Measurements from ENCODE around the gene C1S.

The C1S gene

GRCh38 chr12:7117670-7118069 lies 57.2 kb downstream of the C1S start:
- Histone ChIP-seq H3K4me1 (ENCODE audit: insufficient read depth, low read length) (no peaks in the 10 kb centered on the region), H3K9me3 (ENCODE audit: insufficient read depth, low read depth, low read length) (no peaks in the 10 kb centered on the region), H3K36me3 (ENCODE audit: insufficient read depth, low read depth, low read length) (no peaks in the 10 kb centered on the region), H3K4me3 (ENCODE audit: low read length) (no peak overlapping the region), H3K27ac (ENCODE audit: low read length) (no peak overlapping the region), H3K9ac (ENCODE audit: low read depth, low read length) (no peak overlapping the region), H3K27me3 (ENCODE audit: insufficient read depth, low read length) (no peaks in the 10 kb centered on the region)

GRCh38 chr12:7118881-7119280 lies 58.4 kb downstream of the C1S start:
- H3K4me1 ChIP-seq (ENCODE audit: insufficient read depth, low read length), result no peaks in the 10 kb centered on the region
- no peak overlapping the region for H3K27ac ChIP-seq (ENCODE audit: low read length)
- H3K9me3 ChIP-seq (ENCODE audit: insufficient read depth, low read depth, low read length), result no peaks in the 10 kb centered on the region
- H3K36me3 ChIP-seq (ENCODE audit: insufficient read depth, low read depth, low read length), result no peaks in the 10 kb centered on the region
- no peak overlapping the region for H3K9ac ChIP-seq (ENCODE audit: low read depth, low read length)
- H3K4me3 ChIP-seq (ENCODE audit: low read length), result no peak overlapping the region
- H3K27me3 ChIP-seq (ENCODE audit: insufficient read depth, low read length), result no peaks in the 10 kb centered on the region

- Histone ChIP-seq H3K9ac (ENCODE audit: low read depth, low read length) (no peak overlapping the region), H3K36me3 (ENCODE audit: insufficient read depth, low read depth, low read length) (no peaks in the 10 kb centered on the region), H3K27ac (ENCODE audit: low read length) (no peak overlapping the region)
These were observed 59.6 kb downstream of the C1S start for GRCh38 chr12:7120166-7120565.

More at GRCh38 chr12:7120166-7120565, 59.6 kb downstream of the C1S start:
- H3K9me3 ChIP-seq (ENCODE audit: insufficient read depth, low read depth, low read length), result no peaks in the 10 kb centered on the region
- H3K27me3 ChIP-seq (ENCODE audit: insufficient read depth, low read length), result no peaks in the 10 kb centered on the region
- H3K4me3 ChIP-seq (ENCODE audit: low read length), result no peak overlapping the region
- H3K4me1 ChIP-seq (ENCODE audit: insufficient read depth, low read length), result no peaks in the 10 kb centered on the region

Data from iPS-20b (cell line).